NCI-H446 (cell line): ENCODE results near the gene P2RY6.
A peak's percentile ranks its signal among the peaks of the same experiment; 100 is the strongest.

ENCODE experiments used
- DNase-seq, 2 experiments: peaks; one replicate each; lab custom pipeline; 2025; lab: John Stamatoyannopoulos, UW

The P2RY6 gene

GRCh38 chr11:73334384-73335203, 62.5 kb downstream of the P2RY6 start:
- DNase-seq: peak in 1 of 2 experiments; percentile 32

- DNase-seq: peak; percentile 80 to 88
These were observed 63.2 kb downstream of the P2RY6 start for GRCh38 chr11:73335204-73335923.

GRCh38 chr11:73337846-73338245, 65.7 kb downstream of the P2RY6 start:
- DNase-seq: no peak

GRCh38 chr11:73338279-73338678, 66.1 kb downstream of the P2RY6 start:
- DNase-seq: no peak

GRCh38 chr11:73340164-73340563, 68.0 kb downstream of the P2RY6 start:
- no peak for DNase-seq

- no peak for DNase-seq
These were observed 70.5 kb downstream of the P2RY6 start for GRCh38 chr11:73342633-73343032.

- no peak for DNase-seq
These were observed 71.1 kb downstream of the P2RY6 start for GRCh38 chr11:73343076-73343873.

- no peak for DNase-seq
These were observed 72.1 kb downstream of the P2RY6 start for GRCh38 chr11:73344191-73344607.

GRCh38 chr11:73345481-73346160, 73.5 kb downstream of the P2RY6 start:
- no peak for DNase-seq

- no peak for DNase-seq
These were observed 74.2 kb downstream of the P2RY6 start for GRCh38 chr11:73346186-73346935.

GRCh38 chr11:73347067-73347466, 74.9 kb downstream of the P2RY6 start:
- no peak for DNase-seq
